Stomach smooth muscle (tissue), 2 donors: Measurements from ENCODE around the gene FNTB.

Experiments
- H3K27ac ChIP-seq: one replicate; pipeline ENCODE4 v1.7.0; 2013; ENCODE audit warnings: mild to moderate bottlenecking, low read length, inconsistent platforms
- H3K27me3 ChIP-seq, 2 donors: one replicate each; pipeline ENCODE4 v1.7.0; 2013; ENCODE audit warnings: low read length in 2 of 2; ENCODE audit not compliant: insufficient read depth in 2 of 2, control insufficient read depth in 1 of 2
- H3K36me3 ChIP-seq, 2 donors: one replicate each; pipeline ENCODE4 v1.7.0; 2013; ENCODE audit warnings: low read length in 2 of 2; ENCODE audit not compliant: control insufficient read depth in 2 of 2, insufficient read depth in 2 of 2
- H3K4me1 ChIP-seq: one replicate; pipeline ENCODE4 v1.7.0; 2013; ENCODE audit warnings: low read length; ENCODE audit not compliant: control insufficient read depth, insufficient read depth
- H3K4me3 ChIP-seq, 2 donors: one replicate each; pipeline ENCODE4 v1.7.0; 2013; ENCODE audit warnings: low read length in 2 of 2
- H3K9ac ChIP-seq, 2 donors: one replicate each; pipeline ENCODE4 v1.7.0; 2013; ENCODE audit warnings: low read length in 2 of 2, mild to moderate bottlenecking in 1 of 2
- H3K9me3 ChIP-seq, 2 donors: one replicate each; pipeline ENCODE4 v1.7.0; 2013; ENCODE audit warnings: low read length in 2 of 2; ENCODE audit not compliant: control insufficient read depth in 2 of 2
- donor health status: healthy.
- donor health status: Pancreatic carcinoma.

The FNTB gene

DNA sequence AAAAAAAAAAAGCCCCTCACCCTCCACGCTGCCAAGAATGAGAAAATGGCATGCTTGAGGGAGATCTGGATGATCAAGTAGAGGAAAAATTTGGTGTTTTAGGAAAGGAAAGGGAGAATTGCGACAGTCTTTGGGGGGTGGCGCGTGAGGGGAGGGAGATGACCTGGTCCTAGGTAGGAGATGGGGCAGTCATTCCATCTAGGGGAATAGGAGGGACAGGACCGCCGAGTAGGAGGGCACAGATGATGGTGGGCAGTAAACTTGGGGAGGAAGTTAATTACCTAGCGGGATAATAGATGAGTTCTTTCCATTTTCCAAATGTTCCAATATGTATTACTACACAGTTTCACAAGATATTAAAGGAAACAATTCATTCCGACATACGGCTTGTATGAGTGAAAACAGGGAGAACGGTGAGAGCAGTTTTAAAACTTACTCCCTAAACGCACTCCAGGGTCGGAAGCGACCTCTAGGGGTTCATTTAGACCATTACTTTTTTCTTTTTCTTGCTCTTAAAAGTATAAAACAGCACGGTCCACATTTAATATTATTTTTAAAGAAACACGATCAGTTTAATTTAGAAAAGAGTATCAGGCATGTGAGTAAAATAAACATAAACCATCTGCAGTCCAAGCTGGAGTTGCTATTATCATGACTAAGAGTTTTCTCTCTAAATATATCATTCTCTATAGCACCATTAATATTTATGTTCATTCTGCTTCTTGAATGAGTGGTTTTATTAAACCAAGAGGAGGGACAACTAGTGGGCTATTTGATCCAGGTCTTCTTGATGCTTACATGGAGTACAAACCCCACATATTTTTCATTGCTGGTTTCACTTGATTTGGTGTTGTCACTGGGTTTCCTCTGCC lies 3.0 kb upstream of the FNTB start:
- peak overlapping the region in 1 of 2 donors; percentile 7 for H3K9ac ChIP-seq
- H3K27me3 ChIP-seq, result peaks cover 0 to 2% of the 10 kb centered on the region in 2 donors
- no peaks in the 10 kb centered on the region for H3K9me3 ChIP-seq
- H3K4me3 ChIP-seq, result peak overlapping the region; percentile 4 to 54
- no peaks in the 10 kb centered on the region for H3K36me3 ChIP-seq
- peaks cover 16% of the 10 kb centered on the region for H3K4me1 ChIP-seq
- H3K27ac ChIP-seq, result no peak overlapping the region

DNA sequence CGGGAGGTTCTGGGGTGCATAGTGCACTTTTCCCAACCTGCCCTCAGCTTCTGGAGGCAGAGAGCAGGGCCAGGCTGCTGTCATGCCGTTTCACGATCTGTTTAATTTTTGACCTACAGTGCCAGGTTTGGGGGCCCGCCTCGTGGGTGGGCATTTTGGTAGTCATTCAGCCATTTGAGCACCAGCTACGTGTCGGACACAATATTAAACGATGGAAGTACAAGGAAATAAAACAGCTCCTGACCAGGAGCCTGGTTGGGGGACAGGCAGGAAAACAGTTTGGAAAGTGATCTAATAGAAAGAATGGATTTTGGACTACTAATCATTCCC lies 708 bp downstream of the FNTB start:
- H3K4me1 ChIP-seq, result peaks cover 16% of the 10 kb centered on the region
- H3K4me3 ChIP-seq, result peak overlapping the region; percentile 98 to 99
- H3K9ac ChIP-seq, result peak overlapping the region; percentile 79 to 84
- H3K27me3 ChIP-seq, result peaks cover 0 to 2% of the 10 kb centered on the region in 2 donors
- H3K27ac ChIP-seq, result peak overlapping the region; percentile 64
- no peaks in the 10 kb centered on the region for H3K36me3 ChIP-seq
- no peaks in the 10 kb centered on the region for H3K9me3 ChIP-seq

DNA sequence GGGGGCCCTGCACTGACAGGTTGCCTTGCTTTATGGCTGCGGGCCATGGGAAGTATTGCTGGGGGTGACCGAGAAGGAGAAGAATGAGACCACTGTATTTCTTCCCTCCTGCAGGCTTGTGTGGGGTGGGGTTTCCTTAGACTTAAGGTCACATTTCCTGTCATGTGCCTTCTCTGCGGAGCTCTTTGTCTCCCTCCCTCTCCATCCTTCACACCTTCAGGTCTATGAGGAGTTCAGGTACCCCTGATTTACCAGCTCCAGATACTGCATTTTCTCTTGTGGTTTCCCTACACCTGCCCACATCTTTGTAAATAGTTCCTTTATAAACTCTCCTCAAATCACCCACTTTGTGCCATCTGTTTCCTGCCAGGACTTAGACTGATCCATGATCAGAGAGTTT lies 3.6 kb downstream of the FNTB start:
- Histone ChIP-seq H3K27ac (no peak overlapping the region), H3K4me1 (peaks cover 13% of the 10 kb centered on the region), H3K9ac (peak overlapping the region in 1 of 2 donors; percentile 21), H3K9me3 (no peaks in the 10 kb centered on the region), H3K36me3 (no peaks in the 10 kb centered on the region), H3K27me3 (no peaks in the 10 kb centered on the region), H3K4me3 (no peak overlapping the region)

DNA sequence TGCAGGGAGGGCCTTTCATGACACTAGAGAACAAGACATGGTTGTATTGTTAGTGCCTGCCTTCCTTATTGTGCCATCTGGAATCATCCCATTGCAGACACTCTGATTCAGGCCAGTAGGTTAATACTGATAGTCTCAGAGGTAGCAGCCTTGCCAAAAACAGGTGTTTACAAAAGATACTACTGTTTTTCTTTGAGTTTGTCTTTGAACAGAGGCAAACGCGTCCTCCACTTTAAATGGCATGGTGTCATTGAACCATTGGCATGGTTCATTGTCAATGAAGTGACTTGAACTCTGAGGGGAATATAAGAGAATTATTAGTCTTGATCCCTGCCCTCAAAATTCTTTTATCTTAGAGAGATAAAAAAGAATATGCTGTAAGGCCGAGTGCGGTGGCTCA lies 4.2 kb downstream of the FNTB start:
- H3K9me3 ChIP-seq, result no peaks in the 10 kb centered on the region
- no peaks in the 10 kb centered on the region for H3K27me3 ChIP-seq
- no peak overlapping the region for H3K27ac ChIP-seq
- peaks cover 13% of the 10 kb centered on the region for H3K4me1 ChIP-seq
- no peak overlapping the region for H3K4me3 ChIP-seq
- no peaks in the 10 kb centered on the region for H3K36me3 ChIP-seq
- no peak overlapping the region for H3K9ac ChIP-seq

DNA sequence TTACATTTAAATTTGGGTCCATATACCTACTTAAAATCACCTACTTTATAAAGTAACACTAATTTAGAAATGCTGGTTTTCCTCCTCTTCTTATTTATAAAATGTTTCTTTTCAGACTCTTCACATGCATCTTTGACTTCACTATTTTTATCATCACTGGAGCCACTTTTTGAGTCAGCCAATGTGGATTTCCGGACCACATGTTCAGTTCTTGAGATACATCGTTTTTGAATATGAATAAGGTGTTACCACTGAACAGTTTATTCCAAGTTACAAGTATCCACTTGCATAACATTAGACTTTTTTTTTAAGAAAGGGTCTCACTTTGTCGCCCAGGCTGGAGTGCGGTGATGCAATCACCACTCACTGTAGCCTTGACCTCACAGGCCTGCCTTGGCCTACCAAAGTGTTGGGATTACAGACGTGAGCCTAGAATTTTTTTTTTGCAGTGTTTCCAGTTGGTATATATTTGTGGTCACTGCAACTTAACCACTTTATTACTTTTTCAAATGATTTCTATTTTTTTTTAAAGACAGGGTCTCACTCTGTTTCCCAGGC lies 5.7 kb downstream of the FNTB start:
- Histone ChIP-seq H3K9ac (no peak overlapping the region), H3K9me3 (no peaks in the 10 kb centered on the region), H3K27me3 (no peaks in the 10 kb centered on the region), H3K4me3 (no peak overlapping the region), H3K36me3 (no peaks in the 10 kb centered on the region), H3K4me1 (peaks cover 8% of the 10 kb centered on the region), H3K27ac (no peak overlapping the region)

DNA sequence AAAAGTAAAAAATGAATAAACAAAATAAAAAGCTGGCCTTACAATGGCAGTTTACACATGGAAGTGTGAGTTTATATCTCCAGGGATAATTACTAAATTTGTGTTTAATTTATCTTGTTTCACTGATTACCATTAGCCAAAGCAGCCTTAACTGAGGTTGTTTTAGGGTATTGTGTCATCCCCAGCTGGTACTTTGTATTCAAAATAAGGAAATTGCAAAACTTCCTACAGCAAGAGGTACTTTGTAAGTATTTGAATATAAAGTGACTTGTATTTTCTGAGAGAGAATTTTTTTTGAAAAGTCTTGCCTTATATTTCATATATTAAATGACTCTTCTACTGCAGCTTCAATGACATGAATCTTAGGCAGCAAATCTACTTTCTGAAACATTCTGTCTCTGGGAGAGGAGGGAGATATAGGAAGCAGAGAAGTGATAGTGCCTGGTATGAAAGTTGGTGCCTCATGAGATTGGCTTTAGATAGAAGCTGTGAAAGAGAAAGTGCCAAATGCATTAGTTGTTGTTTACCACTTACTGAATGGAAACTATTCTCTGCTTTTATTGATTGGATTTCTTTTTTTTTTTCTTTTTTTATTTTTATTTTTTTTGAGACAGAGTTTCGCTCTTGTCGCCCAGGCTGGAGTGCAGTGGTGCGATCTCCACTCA lies 6.7 kb downstream of the FNTB start:
- no peaks in the 10 kb centered on the region for H3K4me1 ChIP-seq
- no peak overlapping the region for H3K4me3 ChIP-seq
- no peak overlapping the region for H3K27ac ChIP-seq
- H3K36me3 ChIP-seq, result no peaks in the 10 kb centered on the region
- no peaks in the 10 kb centered on the region for H3K9me3 ChIP-seq
- H3K9ac ChIP-seq, result no peak overlapping the region
- H3K27me3 ChIP-seq, result no peaks in the 10 kb centered on the region

DNA sequence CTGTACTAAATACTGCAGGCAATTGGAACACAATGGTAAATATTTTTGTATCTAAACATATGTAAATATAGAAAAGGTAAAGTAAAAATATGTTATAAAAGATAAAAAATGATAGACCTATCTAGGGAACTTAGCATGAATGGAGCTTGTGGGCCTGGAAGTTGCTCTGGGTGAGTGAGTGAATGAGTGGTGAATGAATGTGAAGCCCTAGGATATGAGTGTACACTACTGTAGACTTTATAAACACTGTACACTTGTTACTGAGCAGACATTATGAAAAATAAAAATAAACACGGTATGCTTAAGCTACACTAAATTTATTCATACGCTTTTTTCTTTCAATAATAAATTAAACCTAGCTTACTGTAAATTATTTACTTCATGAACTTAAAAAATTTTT lies 7.8 kb downstream of the FNTB start:
- Histone ChIP-seq H3K4me1 (no peaks in the 10 kb centered on the region), H3K4me3 (no peak overlapping the region), H3K27ac (no peak overlapping the region), H3K9ac (no peak overlapping the region), H3K27me3 (no peaks in the 10 kb centered on the region), H3K9me3 (no peaks in the 10 kb centered on the region), H3K36me3 (no peaks in the 10 kb centered on the region)

DNA sequence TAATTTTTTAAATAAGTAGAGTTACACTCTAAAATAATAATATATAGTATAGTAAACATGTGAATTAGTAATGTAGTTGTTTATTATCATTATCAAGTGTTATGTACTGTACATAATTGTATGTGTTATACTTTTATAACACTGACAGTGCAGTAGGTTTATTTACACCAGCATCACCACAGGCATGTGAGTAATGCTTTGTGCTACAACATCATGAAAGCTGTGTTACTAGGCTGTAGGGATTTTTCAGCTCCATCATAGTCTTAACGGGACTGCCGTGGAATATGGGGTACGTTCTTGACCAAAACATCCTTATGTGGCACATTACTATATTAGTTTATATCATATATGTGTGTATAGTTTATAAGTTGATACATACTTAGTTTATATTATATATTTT lies 8.6 kb downstream of the FNTB start:
- no peak overlapping the region for H3K27ac ChIP-seq
- H3K36me3 ChIP-seq, result no peaks in the 10 kb centered on the region
- no peaks in the 10 kb centered on the region for H3K4me1 ChIP-seq
- no peak overlapping the region for H3K4me3 ChIP-seq
- no peak overlapping the region for H3K9ac ChIP-seq
- no peaks in the 10 kb centered on the region for H3K9me3 ChIP-seq
- H3K27me3 ChIP-seq, result no peaks in the 10 kb centered on the region

DNA sequence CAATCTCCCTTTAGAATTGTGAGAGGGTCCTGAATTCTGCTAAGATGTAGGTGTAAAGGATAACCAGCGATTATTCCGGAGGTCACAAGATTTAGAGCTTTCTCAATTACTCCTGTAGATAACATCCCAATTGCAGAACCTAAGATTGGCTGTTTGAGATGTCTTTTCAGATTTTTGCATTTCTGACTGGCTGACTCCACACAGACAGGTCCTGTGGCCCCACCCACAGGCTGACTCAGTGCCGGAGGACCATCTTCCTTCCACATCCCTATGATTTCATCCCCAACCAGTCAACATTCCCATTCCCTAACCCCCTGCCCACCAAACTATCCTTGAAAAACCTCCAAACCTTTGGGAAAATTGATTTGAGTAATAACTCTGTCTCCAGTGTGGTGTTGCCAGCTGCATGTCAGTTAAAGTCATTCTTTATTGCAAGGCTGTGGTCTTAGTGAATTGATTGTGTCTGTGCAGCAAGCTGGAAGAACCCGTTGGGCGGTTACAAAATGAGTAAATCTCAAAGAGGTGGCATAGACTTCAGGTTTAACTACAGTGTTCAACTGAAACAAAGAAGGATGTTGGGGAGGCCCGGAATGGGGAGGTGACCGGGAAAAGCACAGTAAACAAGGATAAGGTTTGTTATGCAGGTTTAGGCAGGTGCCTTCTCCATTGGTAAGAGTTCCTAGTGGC lies 10.6 kb downstream of the FNTB start:
- H3K36me3 ChIP-seq, result no peaks in the 10 kb centered on the region
- H3K9ac ChIP-seq, result no peak overlapping the region
- no peaks in the 10 kb centered on the region for H3K27me3 ChIP-seq
- H3K4me1 ChIP-seq, result peaks cover 5% of the 10 kb centered on the region
- no peak overlapping the region for H3K4me3 ChIP-seq
- no peaks in the 10 kb centered on the region for H3K9me3 ChIP-seq
- no peak overlapping the region for H3K27ac ChIP-seq

- no peaks in the 10 kb centered on the region for H3K36me3 ChIP-seq
- peaks cover 5% of the 10 kb centered on the region for H3K4me1 ChIP-seq
- H3K27me3 ChIP-seq, result no peaks in the 10 kb centered on the region
- H3K9me3 ChIP-seq, result no peaks in the 10 kb centered on the region
- H3K4me3 ChIP-seq, result no peak overlapping the region
- no peak overlapping the region for H3K9ac ChIP-seq
- H3K27ac ChIP-seq, result no peak overlapping the region
Observed at GRCh38 chr14:64998455-64998931, 11.8 kb downstream of the FNTB start.
